WTC11 (cell line): ENCODE data around the gene EDN1. TPM values are rescaled to one million over a fixed set of nuclear protein-coding genes. Genes with fewer than 3 reads are reported as not detected.

Experiments
- ATAC-seq: fragments of 200-7000 bp; cut with Tn5 transposase; 2 replicates; pipeline ENCODE4 v1.10.0; 2021; ENCODE audit warnings: mild to moderate bottlenecking, moderate library complexity
- CTCF ChIA-PET: fragments of 300-600 bp; sonication (Branson Sonifier 250); formaldehyde crosslinking; loops from one replicate; lab custom pipeline; 2021; ENCODE audit warnings: antibody characterized with exemption; lab: Charles Lee
- POLR2A ChIA-PET: fragments of 350-600 bp; sonication (Branson Sonifier 250); formaldehyde crosslinking; loops from one replicate; lab custom pipeline; 2021; ENCODE audit warnings: antibody characterized with exemption; lab: Charles Lee
- DNase-seq: peaks from one replicate; pipeline ENCODE4 v3.0.0; 2021; ENCODE audit warnings: low spot score
- H3K27ac Mint-ChIP-seq: 2 replicates; pipeline ENCODE4 v1.8.0; 2021; ENCODE audit warnings: mixed read lengths
- H3K27me3 Mint-ChIP-seq: 2 replicates; pipeline ENCODE4 v1.8.0; 2021; ENCODE audit warnings: low read depth, mild to moderate bottlenecking, moderate library complexity, mixed read lengths
- H3K36me3 Mint-ChIP-seq: 2 replicates; pipeline ENCODE4 v1.8.0; 2021; ENCODE audit warnings: mixed read lengths
- H3K4me1 Mint-ChIP-seq: 2 replicates; pipeline ENCODE4 v1.8.0; 2022; ENCODE audit warnings: mixed read lengths
- H3K4me3 Mint-ChIP-seq: 2 replicates; pipeline ENCODE4 v1.8.0; 2021; ENCODE audit warnings: mild to moderate bottlenecking, moderate library complexity, mixed read lengths
- H3K9me3 Mint-ChIP-seq: 2 replicates; pipeline ENCODE4 v1.8.0; 2021; ENCODE audit warnings: mixed read lengths
- CBFB ChIP-seq: sonication (generic); formaldehyde crosslinking; IDR thresholded peaks from 2 replicates; pipeline ENCODE4 v1.8.1; 2022; ENCODE audit warnings: mild to moderate bottlenecking, low read depth, missing genetic modification reagents
- CDX4 ChIP-seq: fragments of 250-450 bp; sonication (Bioruptor Pico); IDR thresholded peaks from 2 replicates; pipeline ENCODE4 v1.9.0; 2021; ENCODE audit warnings: moderate library complexity, mild to moderate bottlenecking, inconsistent platforms, borderline replicate concordance
- CREB1 ChIP-seq: sonication (generic); formaldehyde crosslinking; IDR thresholded peaks from 2 replicates; pipeline ENCODE4 v1.8.0; 2023; ENCODE audit warnings: mild to moderate bottlenecking, missing genetic modification reagents
- CREM ChIP-seq: sonication (generic); formaldehyde crosslinking; IDR thresholded peaks from 2 replicates; pipeline ENCODE4 v1.8.1; 2022; ENCODE audit warnings: mild to moderate bottlenecking, missing genetic modification reagents, moderate library complexity
- ETV6 ChIP-seq: sonication (generic); formaldehyde crosslinking; IDR thresholded peaks from 2 replicates; pipeline ENCODE4 v1.8.1; 2022; ENCODE audit warnings: mild to moderate bottlenecking, missing genetic modification reagents
- FOXP1 ChIP-seq: sonication (generic); formaldehyde crosslinking; IDR thresholded peaks from 2 replicates; pipeline ENCODE4 v1.8.0; 2022; ENCODE audit warnings: missing genetic modification reagents, mild to moderate bottlenecking, moderate library complexity, borderline replicate concordance
- GABPB1 ChIP-seq: sonication (generic); formaldehyde crosslinking; IDR thresholded peaks from 2 replicates; pipeline ENCODE4 v1.8.1; 2023; ENCODE audit warnings: mild to moderate bottlenecking, missing genetic modification reagents
- IRF2 ChIP-seq: sonication (generic); formaldehyde crosslinking; IDR thresholded peaks from 2 replicates; pipeline ENCODE4 v1.8.0; 2022; ENCODE audit warnings: low read depth, missing genetic modification reagents, borderline replicate concordance
- KAT7 ChIP-seq: sonication (generic); formaldehyde crosslinking; IDR thresholded peaks from 2 replicates; pipeline ENCODE4 v1.8.1; 2023; ENCODE audit warnings: missing genetic modification reagents, mild to moderate bottlenecking, borderline replicate concordance
- NFYB ChIP-seq: sonication (generic); formaldehyde crosslinking; conservative IDR thresholded peaks from 2 replicates; pipeline ENCODE4 v1.8.0; 2022; ENCODE audit warnings: low read depth, missing genetic modification reagents
- NR3C1 ChIP-seq: sonication (generic); formaldehyde crosslinking; conservative IDR thresholded peaks from 2 replicates; pipeline ENCODE4 v1.8.1; 2023; ENCODE audit warnings: low read depth, mild to moderate bottlenecking, missing genetic modification reagents
- OVOL2 ChIP-seq: fragments of 250-450 bp; sonication (Bioruptor Pico); IDR thresholded peaks from 2 replicates; pipeline ENCODE4 v1.9.0; 2021; ENCODE audit warnings: mild to moderate bottlenecking, borderline replicate concordance
- RELA ChIP-seq: sonication (generic); formaldehyde crosslinking; IDR thresholded peaks from 2 replicates; pipeline ENCODE4 v1.8.1; 2022; ENCODE audit warnings: missing genetic modification reagents, mild to moderate bottlenecking, borderline replicate concordance
- RORB ChIP-seq: fragments of 250-450 bp; sonication (Bioruptor Pico); IDR thresholded peaks from 2 replicates; pipeline ENCODE4 v1.9.0; 2021; ENCODE audit warnings: mild to moderate bottlenecking
- TCF7 ChIP-seq: sonication (generic); formaldehyde crosslinking; IDR thresholded peaks from 2 replicates; pipeline ENCODE4 v1.8.0; 2022; ENCODE audit warnings: mild to moderate bottlenecking, low read depth, missing genetic modification reagents, moderate library complexity
- TEAD1 ChIP-seq: sonication (generic); formaldehyde crosslinking; IDR thresholded peaks from 2 replicates; pipeline ENCODE4 v1.8.0; 2022; ENCODE audit warnings: mild to moderate bottlenecking, missing genetic modification reagents
- TEAD4 ChIP-seq: sonication (generic); formaldehyde crosslinking; IDR thresholded peaks from 2 replicates; pipeline ENCODE4 v1.8.0; 2022; ENCODE audit warnings: mild to moderate bottlenecking, missing genetic modification reagents
- USF2 ChIP-seq: sonication (generic); formaldehyde crosslinking; IDR thresholded peaks from 2 replicates; pipeline ENCODE4 v1.8.1; 2023; ENCODE audit warnings: mild to moderate bottlenecking, missing genetic modification reagents, moderate library complexity
- ZNF121 ChIP-seq: sonication (generic); formaldehyde crosslinking; IDR thresholded peaks from 2 replicates; pipeline ENCODE4 v1.8.0; 2023; ENCODE audit warnings: missing genetic modification reagents
- ZNF138 ChIP-seq: sonication (generic); formaldehyde crosslinking; conservative IDR thresholded peaks from 2 replicates; pipeline ENCODE4 v1.8.1; 2022; ENCODE audit warnings: mild to moderate bottlenecking, moderate library complexity, missing genetic modification reagents
- ZNF416 ChIP-seq: fragments of 250-450 bp; sonication (Bioruptor Pico); IDR thresholded peaks from 2 replicates; pipeline ENCODE4 v1.9.0; 2021; ENCODE audit warnings: mild to moderate bottlenecking, inconsistent platforms
- ZNF423 ChIP-seq: fragments of 250-450 bp; sonication (Bioruptor Pico); IDR thresholded peaks from 2 replicates; pipeline ENCODE4 v2.1.2; 2022; ENCODE audit warnings: mild to moderate bottlenecking, moderate library complexity
- total RNA-seq: library from RNA; stranded (reverse); gene quantifications from 3 replicates; pipeline ENCODE4 v1.2.3, GENCODE V29; 2021
- TF ChIP-seq, protein P1 (sequence below): fragments of 200-600 bp; IDR thresholded peaks from 2 replicates; pipeline ENCODE4 v1.8.0; 2022; ENCODE audit warnings: antibody characterized with exemption
- TF ChIP-seq, protein P2 (sequence below): sonication (generic); formaldehyde crosslinking; IDR thresholded peaks from 2 replicates; pipeline ENCODE4 v1.8.1; 2023; ENCODE audit warnings: mild to moderate bottlenecking, missing genetic modification reagents, borderline replicate concordance
- TF ChIP-seq, protein P3 (sequence below): sonication (generic); formaldehyde crosslinking; IDR thresholded peaks from 2 replicates; pipeline ENCODE4 v1.8.0; 2022; ENCODE audit warnings: mild to moderate bottlenecking, missing genetic modification reagents
- TF ChIP-seq, protein P4 (sequence below): fragments of 250-450 bp; sonication (Bioruptor Pico); IDR thresholded peaks from 2 replicates; pipeline ENCODE4 v1.9.0; 2021; ENCODE audit warnings: mild to moderate bottlenecking

Gene EDN1
- total RNA-seq, 1 experiment from 2014 or later = 1.0 TPM

DNA sequence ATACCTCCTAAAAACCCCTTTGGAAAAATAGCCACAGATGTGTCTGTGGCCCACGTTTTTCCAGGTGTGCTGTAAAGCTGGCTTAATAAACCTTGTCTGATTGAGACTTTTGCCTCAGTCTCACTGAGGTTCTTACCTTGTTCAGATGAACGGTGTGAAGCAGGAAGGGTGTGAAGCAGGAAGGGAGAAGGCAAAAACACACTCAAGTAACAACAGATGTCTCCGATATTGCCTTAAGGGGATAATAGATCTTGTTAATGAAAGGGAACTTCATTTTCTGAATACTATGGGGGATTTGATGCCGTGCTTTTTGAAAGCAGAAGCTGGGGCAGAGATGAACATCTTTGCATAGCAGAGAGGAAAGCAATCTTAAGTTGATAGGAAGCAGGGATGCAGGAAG, 37.8 kb downstream of the EDN1 start:
- H3K27ac Mint-ChIP-seq = no peak overlapping the region
- CTCF ChIA-PET = no interaction called here

DNA sequence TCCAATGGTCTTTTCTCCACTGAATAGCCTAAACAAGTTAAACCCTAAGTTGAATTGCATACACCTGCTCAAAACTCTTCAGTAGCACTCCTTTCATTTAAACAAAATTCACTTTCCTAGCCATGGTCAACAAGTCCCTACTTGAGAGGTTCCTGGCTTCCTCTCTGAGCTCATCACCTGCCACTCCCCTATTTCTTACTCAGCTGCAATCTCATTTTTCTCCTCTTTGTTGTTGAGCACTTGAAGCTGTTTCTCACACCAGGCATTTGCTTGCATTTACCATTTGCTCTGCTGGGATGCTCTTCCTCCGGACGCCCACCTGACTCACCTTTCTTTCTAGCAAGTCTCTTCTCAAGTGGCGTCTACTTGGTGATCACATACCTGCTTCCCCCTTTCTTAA, 38.5 kb downstream of the EDN1 start:
- no peak overlapping the region for H3K27ac Mint-ChIP-seq
- ATAC-seq (no peak), DNase-seq (no peak)
- H3K4me3 Mint-ChIP-seq = no peak overlapping the region
- peaks cover 54% of the 10 kb centered on the region for H3K4me1 Mint-ChIP-seq
- H3K9me3 Mint-ChIP-seq = peaks cover 5% of the 10 kb centered on the region
- peaks cover 10% of the 10 kb centered on the region for H3K27me3 Mint-ChIP-seq
- CTCF ChIA-PET = no interaction called here
- no peaks in the 10 kb centered on the region for H3K36me3 Mint-ChIP-seq
- TF ChIP-seq USF2 (CRISPR knock-in tag) (no peak), KAT7 (CRISPR knock-in tag) (no peak), GABPB1 (no peak), OVOL2 (CRISPR knock-in tag) (no peak), CDX4 (CRISPR knock-in tag) (no peak), ZNF138 (CRISPR knock-in tag) (no peak), NR3C1 (no peak), TEAD1 (CRISPR knock-in tag) (no peak)
- TF ChIP-seq, protein P1, sequence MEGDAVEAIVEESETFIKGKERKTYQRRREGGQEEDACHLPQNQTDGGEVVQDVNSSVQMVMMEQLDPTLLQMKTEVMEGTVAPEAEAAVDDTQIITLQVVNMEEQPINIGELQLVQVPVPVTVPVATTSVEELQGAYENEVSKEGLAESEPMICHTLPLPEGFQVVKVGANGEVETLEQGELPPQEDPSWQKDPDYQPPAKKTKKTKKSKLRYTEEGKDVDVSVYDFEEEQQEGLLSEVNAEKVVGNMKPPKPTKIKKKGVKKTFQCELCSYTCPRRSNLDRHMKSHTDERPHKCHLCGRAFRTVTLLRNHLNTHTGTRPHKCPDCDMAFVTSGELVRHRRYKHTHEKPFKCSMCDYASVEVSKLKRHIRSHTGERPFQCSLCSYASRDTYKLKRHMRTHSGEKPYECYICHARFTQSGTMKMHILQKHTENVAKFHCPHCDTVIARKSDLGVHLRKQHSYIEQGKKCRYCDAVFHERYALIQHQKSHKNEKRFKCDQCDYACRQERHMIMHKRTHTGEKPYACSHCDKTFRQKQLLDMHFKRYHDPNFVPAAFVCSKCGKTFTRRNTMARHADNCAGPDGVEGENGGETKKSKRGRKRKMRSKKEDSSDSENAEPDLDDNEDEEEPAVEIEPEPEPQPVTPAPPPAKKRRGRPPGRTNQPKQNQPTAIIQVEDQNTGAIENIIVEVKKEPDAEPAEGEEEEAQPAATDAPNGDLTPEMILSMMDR = no peak
- TF ChIP-seq, protein P2, sequence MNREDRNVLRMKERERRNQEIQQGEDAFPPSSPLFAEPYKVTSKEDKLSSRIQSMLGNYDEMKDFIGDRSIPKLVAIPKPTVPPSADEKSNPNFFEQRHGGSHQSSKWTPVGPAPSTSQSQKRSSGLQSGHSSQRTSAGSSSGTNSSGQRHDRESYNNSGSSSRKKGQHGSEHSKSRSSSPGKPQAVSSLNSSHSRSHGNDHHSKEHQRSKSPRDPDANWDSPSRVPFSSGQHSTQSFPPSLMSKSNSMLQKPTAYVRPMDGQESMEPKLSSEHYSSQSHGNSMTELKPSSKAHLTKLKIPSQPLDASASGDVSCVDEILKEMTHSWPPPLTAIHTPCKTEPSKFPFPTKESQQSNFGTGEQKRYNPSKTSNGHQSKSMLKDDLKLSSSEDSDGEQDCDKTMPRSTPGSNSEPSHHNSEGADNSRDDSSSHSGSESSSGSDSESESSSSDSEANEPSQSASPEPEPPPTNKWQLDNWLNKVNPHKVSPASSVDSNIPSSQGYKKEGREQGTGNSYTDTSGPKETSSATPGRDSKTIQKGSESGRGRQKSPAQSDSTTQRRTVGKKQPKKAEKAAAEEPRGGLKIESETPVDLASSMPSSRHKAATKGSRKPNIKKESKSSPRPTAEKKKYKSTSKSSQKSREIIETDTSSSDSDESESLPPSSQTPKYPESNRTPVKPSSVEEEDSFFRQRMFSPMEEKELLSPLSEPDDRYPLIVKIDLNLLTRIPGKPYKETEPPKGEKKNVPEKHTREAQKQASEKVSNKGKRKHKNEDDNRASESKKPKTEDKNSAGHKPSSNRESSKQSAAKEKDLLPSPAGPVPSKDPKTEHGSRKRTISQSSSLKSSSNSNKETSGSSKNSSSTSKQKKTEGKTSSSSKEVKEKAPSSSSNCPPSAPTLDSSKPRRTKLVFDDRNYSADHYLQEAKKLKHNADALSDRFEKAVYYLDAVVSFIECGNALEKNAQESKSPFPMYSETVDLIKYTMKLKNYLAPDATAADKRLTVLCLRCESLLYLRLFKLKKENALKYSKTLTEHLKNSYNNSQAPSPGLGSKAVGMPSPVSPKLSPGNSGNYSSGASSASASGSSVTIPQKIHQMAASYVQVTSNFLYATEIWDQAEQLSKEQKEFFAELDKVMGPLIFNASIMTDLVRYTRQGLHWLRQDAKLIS (CRISPR knock-in tag) = no peak
- TF ChIP-seq, protein P3, sequence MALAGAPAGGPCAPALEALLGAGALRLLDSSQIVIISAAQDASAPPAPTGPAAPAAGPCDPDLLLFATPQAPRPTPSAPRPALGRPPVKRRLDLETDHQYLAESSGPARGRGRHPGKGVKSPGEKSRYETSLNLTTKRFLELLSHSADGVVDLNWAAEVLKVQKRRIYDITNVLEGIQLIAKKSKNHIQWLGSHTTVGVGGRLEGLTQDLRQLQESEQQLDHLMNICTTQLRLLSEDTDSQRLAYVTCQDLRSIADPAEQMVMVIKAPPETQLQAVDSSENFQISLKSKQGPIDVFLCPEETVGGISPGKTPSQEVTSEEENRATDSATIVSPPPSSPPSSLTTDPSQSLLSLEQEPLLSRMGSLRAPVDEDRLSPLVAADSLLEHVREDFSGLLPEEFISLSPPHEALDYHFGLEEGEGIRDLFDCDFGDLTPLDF (CRISPR knock-in tag) = no peak
- POLR2A ChIA-PET = interaction anchor here (0.6 kb wide), 1 partner anchor 18 kb away, joined by 3 read pairs; no protein-coding TSS in a partner anchor

More for the DNA sequence above, 37.8 kb downstream of the EDN1 start:
- Mint-ChIP-seq H3K27me3 (peaks cover 10% of the 10 kb centered on the region), H3K36me3 (no peaks in the 10 kb centered on the region), H3K9me3 (peaks cover 5% of the 10 kb centered on the region), H3K4me1 (peaks cover 54% of the 10 kb centered on the region), H3K4me3 (no peak overlapping the region)
- TF ChIP-seq ETV6 = no peak
- TF ChIP-seq, protein P4, sequence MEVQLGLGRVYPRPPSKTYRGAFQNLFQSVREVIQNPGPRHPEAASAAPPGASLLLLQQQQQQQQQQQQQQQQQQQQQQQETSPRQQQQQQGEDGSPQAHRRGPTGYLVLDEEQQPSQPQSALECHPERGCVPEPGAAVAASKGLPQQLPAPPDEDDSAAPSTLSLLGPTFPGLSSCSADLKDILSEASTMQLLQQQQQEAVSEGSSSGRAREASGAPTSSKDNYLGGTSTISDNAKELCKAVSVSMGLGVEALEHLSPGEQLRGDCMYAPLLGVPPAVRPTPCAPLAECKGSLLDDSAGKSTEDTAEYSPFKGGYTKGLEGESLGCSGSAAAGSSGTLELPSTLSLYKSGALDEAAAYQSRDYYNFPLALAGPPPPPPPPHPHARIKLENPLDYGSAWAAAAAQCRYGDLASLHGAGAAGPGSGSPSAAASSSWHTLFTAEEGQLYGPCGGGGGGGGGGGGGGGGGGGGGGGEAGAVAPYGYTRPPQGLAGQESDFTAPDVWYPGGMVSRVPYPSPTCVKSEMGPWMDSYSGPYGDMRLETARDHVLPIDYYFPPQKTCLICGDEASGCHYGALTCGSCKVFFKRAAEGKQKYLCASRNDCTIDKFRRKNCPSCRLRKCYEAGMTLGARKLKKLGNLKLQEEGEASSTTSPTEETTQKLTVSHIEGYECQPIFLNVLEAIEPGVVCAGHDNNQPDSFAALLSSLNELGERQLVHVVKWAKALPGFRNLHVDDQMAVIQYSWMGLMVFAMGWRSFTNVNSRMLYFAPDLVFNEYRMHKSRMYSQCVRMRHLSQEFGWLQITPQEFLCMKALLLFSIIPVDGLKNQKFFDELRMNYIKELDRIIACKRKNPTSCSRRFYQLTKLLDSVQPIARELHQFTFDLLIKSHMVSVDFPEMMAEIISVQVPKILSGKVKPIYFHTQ = no peak
- TF ChIP-seq RELA (CRISPR knock-in tag) = no peak
- TF ChIP-seq NR3C1 = no peak
- TF ChIP-seq ZNF121 (CRISPR knock-in tag) = no peak
- TF ChIP-seq RORB = no peak
- TF ChIP-seq TEAD4 (CRISPR knock-in tag) = no peak
- TF ChIP-seq FOXP1 (CRISPR knock-in tag) = no peak
- no peak for TF ChIP-seq TCF7
- no peak for TF ChIP-seq IRF2 (CRISPR knock-in tag)
- TF ChIP-seq CBFB (CRISPR knock-in tag) = no peak
- TF ChIP-seq NFYB (CRISPR knock-in tag) = no peak
- no peak for TF ChIP-seq CREB1 (CRISPR knock-in tag)
- TF ChIP-seq CREM = no peak
- no peak for TF ChIP-seq ZNF416 (CRISPR knock-in tag)
- no peak for TF ChIP-seq ZNF423 (CRISPR knock-in tag)
- ATAC-seq (no peak), DNase-seq (no peak)
- POLR2A ChIA-PET = no interaction called here
